Upper lobe of right lung (tissue), 1 donor: ENCODE data around the gene LAX1. TPM values are rescaled to one million over a fixed set of nuclear protein-coding genes. Genes with fewer than 3 reads are reported as not detected.

Experiments
- ATAC-seq: fragments of 200-7000 bp; cut with Tn5 transposase; one replicate; pipeline ENCODE4 v1.9.1; 2020; ENCODE audit warnings: mild to moderate bottlenecking, moderate library complexity
- DNase-seq: peaks from one replicate; pipeline ENCODE4 v3.0.0-alpha.2; 2020
- H3K27ac ChIP-seq: fragments of 200-600 bp; one replicate; pipeline ENCODE4 v1.8.0; 2022
- H3K27me3 ChIP-seq: fragments of 200-600 bp; one replicate; pipeline ENCODE4 v1.8.0; 2022; ENCODE audit warnings: mild to moderate bottlenecking
- H3K36me3 ChIP-seq: fragments of 200-600 bp; one replicate; pipeline ENCODE4 v1.8.0; 2022
- H3K4me1 ChIP-seq: fragments of 200-600 bp; one replicate; pipeline ENCODE4 v1.8.0; 2022
- H3K4me3 ChIP-seq: fragments of 200-600 bp; one replicate; pipeline ENCODE4 v1.8.0; 2022; ENCODE audit warnings: mild to moderate bottlenecking
- H3K9me3 ChIP-seq: fragments of 200-600 bp; one replicate; pipeline ENCODE4 v1.8.0; 2022
- CTCF ChIP-seq: fragments of 200-600 bp; IDR thresholded peaks from one replicate; pipeline ENCODE4 v1.8.0; 2022; ENCODE audit warnings: antibody characterized with exemption
- intact Hi-C: fragments of 100-400 bp; cut with DNase I; formaldehyde crosslinking; loops from one replicate; pipeline ENCODE4 v1.11.0; 2022
- total RNA-seq: library from RNA; stranded (reverse); fragmentation: NEBNext Ultra II Directional; extraction: Animal tissue kit (Norgen Biotek cat#: 25700); gene quantifications from one replicate; pipeline ENCODE4 v1.2.1, GENCODE V29; 2021
- donor health status: DM: no; HTN: yes; CAD: no; lungs with severe emphysema.

Gene LAX1
- total RNA-seq, 1 donor from 2014 or later: 3.0 TPM

DNA sequence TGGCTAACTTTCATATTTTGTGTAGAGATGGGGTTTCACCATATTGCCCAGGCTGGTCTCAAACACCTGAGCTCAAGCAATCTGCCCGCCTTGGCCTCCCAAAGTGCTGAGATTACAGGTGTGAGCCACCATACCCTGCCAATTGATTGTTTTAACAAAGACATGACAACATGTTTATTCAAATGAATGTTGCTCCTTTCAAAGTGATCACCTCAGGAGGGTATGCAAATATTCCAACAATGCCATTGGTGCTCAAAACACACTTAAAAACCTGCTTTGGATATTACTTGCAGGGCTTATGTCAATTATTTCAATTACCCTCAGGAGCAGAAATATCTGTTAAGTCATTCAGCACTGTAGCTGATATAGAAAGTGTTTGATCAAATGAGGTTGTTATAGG lies 7.9 kb downstream of the LAX1 start:
- no peak overlapping the region for H3K4me3 ChIP-seq
- no peaks in the 10 kb centered on the region for H3K36me3 ChIP-seq
- intact Hi-C loops: no loop called here
- no peak overlapping the region for H3K27ac ChIP-seq
- no peaks in the 10 kb centered on the region for H3K9me3 ChIP-seq
- DNase-seq (no peak), ATAC-seq (no peak)
- no peak for TF ChIP-seq CTCF
- no peaks in the 10 kb centered on the region for H3K4me1 ChIP-seq
- no peaks in the 10 kb centered on the region for H3K27me3 ChIP-seq

- DNase-seq: no peak
- intact Hi-C loops: no loop called here
- H3K27me3 ChIP-seq: no peaks in the 10 kb centered on the region
These were observed 11.7 kb downstream of the LAX1 start for GRCh38 chr1:203776636-203777035.

DNA sequence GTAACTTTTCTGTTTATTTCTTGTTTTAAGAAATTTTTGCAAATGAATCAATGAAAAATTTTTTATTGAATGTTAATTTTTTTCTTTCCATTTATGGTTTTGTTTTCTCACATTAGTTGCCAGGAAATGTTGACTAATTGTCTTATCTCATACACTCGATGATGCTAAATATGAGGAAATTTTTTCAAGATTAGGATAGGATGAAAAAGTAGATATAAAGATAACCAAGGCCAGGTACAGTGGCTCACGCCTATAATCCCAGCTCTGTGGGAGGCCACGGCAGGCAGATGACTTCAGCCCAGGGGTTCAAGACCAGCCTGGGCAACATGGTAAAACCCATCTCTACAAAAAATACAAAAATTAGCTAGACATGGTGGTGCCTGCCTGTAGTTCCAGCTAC lies 12.6 kb downstream of the LAX1 start:
- Histone ChIP-seq H3K27ac (no peak overlapping the region), H3K36me3 (no peaks in the 10 kb centered on the region), H3K4me1 (no peaks in the 10 kb centered on the region), H3K4me3 (no peak overlapping the region), H3K27me3 (no peaks in the 10 kb centered on the region), H3K9me3 (no peaks in the 10 kb centered on the region)
- TF ChIP-seq CTCF: no peak
- DNase-seq: no peak
- ATAC-seq: no peak
- intact Hi-C loops: no loop called here

More at GRCh38 chr1:203776636-203777035, 11.7 kb downstream of the LAX1 start:
- no peaks in the 10 kb centered on the region for H3K9me3 ChIP-seq
- H3K36me3 ChIP-seq: no peaks in the 10 kb centered on the region
- ATAC-seq: peak; percentile 43
- no peak overlapping the region for H3K4me3 ChIP-seq
- TF ChIP-seq CTCF: no peak
- no peaks in the 10 kb centered on the region for H3K4me1 ChIP-seq
- H3K27ac ChIP-seq: no peak overlapping the region

DNA sequence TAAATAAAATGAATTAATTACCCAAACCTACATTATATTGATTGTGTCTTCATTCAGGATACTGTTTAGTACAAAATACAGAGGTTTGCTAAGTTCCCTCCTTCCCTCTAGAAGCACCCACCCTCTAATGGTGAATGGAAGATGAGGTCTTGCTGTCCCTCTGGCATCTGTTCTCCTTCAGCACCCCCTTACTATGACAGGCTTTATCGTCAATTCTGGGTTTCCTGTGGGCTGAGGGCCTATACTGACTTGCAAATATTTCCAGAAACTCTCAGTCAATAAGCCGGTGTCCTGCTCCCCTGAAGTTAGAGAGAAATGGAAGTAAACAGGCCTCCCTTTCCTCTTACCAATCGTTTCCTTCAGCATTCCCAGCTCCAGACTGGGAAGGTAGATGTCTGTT lies 13.2 kb downstream of the LAX1 start:
- Histone ChIP-seq H3K4me3 (no peak overlapping the region), H3K9me3 (no peaks in the 10 kb centered on the region), H3K4me1 (no peaks in the 10 kb centered on the region), H3K27ac (no peak overlapping the region), H3K27me3 (no peaks in the 10 kb centered on the region), H3K36me3 (no peaks in the 10 kb centered on the region)
- intact Hi-C loops: no loop called here
- ATAC-seq: no peak
- DNase-seq: no peak
- TF ChIP-seq CTCF: no peak

DNA sequence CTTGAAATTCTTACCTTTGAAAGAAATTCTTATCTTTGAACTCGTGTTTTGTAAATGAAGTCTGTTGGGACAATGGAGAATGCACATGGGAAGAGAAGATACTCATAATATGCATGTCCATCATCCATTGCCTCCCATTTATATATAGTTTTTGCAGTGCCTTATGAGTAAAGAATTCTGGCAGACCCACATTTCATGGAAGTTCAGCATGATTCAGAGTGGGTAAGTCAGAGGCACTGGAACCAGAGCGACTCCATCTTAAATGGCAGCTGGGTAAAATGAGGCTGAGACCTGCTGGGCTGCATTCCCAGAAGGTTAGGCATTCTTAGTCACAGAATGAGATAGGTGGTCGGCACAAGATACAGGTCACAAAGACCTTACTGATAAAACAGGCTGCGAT lies 13.8 kb downstream of the LAX1 start:
- TF ChIP-seq CTCF: no peak
- H3K4me1 ChIP-seq: no peaks in the 10 kb centered on the region
- H3K27me3 ChIP-seq: no peaks in the 10 kb centered on the region
- DNase-seq (no peak), ATAC-seq (no peak)
- H3K9me3 ChIP-seq: no peaks in the 10 kb centered on the region
- H3K27ac ChIP-seq: no peak overlapping the region
- no peak overlapping the region for H3K4me3 ChIP-seq
- intact Hi-C loops: no loop called here
- no peaks in the 10 kb centered on the region for H3K36me3 ChIP-seq

DNA sequence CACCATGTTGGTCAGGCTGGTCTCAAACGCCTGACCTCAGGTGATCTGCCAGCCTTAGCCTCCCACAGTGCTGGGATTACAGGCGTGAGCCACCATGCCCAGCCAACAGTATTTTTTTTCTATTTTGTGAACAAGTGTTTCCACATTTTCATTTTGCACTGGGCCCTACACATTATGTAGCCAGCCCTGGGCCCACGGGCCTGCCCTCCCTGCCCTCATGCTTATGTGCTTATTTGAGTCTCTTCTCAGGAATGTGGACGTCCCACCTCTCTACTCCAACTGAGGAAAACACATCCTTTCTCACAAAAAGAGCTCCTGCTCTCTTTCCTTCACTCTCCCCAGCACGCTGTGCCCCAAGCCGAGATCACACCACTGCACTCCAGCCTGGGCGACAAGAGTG lies 17.0 kb downstream of the LAX1 start:
- no peak for TF ChIP-seq CTCF
- H3K9me3 ChIP-seq: no peaks in the 10 kb centered on the region

More for the DNA sequence above, 17.0 kb downstream of the LAX1 start:
- intact Hi-C loops: no loop called here
- Histone ChIP-seq H3K27ac (no peak overlapping the region), H3K36me3 (no peaks in the 10 kb centered on the region), H3K4me3 (no peak overlapping the region), H3K27me3 (no peaks in the 10 kb centered on the region), H3K4me1 (no peaks in the 10 kb centered on the region)
- no peak for DNase-seq
- ATAC-seq: no peak
